GM12875 (cell line): Measurements from ENCODE around the gene RNF224.

Experiments
- H3K4me3 ChIP-seq: one replicate; pipeline ENCODE4 v1.5.1; 2011; ENCODE audit warnings: low read depth, low read length, control low read depth
- CTCF ChIP-seq: IDR thresholded peaks from 2 replicates; pipeline ENCODE4 v1.5.1; 2011; ENCODE audit warnings: low read depth, mild to moderate bottlenecking, control low read depth, inconsistent platforms, low read length, moderate library complexity, borderline replicate concordance; ENCODE audit not compliant: insufficient read depth

Gene RNF224

GRCh38 chr9:137188490-137189296 is 38.6 kb upstream of the RNF224 start, which contains the start of the genes ANAPC2 and SSNA1:
ANAPC2 (minus strand) TSS chr9:137188560; CDS start chr9:137188532, 28 bp downstream.
SSNA1 (plus strand) TSS chr9:137188676; CDS start chr9:137188727, 51 bp downstream.
- TF ChIP-seq CTCF, result peak; percentile 56
- H3K4me3 ChIP-seq, result peak within 1 kb of the TSS; percentile 84

- no peak for TF ChIP-seq CTCF
- H3K4me3 ChIP-seq, result peak overlapping the region; percentile 84
These were observed 37.7 kb upstream of the RNF224 start for GRCh38 chr9:137189297-137190295.

DNA sequence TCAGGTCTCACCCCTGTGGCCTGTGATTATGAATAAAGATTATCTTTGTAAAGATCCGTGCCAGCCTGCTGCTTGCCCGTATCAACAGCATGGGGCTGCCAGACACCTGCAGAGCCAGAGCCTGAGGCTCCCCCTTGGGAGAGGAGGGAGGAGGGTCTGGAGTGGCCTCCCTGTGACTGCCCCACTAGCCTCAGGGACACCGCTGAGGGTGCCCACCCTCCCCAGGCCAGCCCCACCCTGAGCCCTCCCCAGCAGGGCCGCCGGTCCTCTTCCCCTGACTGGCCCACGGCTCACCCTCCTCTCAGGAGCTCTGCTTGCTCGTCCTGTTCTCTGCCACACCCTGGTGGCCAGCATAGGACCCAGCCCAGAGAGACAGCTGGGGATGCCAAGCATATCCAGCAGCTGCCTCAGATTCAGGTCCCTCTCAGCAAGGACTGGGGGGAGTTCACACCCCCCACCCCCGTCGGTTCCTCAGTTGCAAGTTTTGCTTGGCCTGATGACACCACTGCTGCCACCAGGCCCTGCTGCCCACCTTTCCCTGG is 36.9 kb upstream of the RNF224 start:
- no peak overlapping the region for H3K4me3 ChIP-seq
- TF ChIP-seq CTCF, result no peak

DNA sequence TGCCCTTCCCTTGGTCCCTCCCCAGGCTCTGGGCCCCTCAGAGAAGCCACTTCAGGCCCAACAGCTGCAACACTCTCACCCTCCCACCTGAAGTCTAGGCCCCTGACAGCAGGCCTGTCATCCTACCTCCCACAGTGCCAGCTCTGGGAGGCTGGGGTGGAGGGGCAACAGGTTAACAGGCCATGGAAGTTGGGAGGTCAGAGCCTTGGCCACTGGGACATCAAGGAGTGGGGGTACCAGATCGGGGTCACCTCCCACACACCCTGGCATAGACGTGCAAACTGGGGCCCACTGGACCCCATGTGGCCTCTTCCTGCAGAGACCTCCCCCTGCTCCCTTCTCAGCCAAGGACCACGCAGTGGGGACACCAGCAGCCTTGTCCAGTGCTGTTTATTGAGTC is 36.1 kb upstream of the RNF224 start:
- no peak overlapping the region for H3K4me3 ChIP-seq
- no peak for TF ChIP-seq CTCF

DNA sequence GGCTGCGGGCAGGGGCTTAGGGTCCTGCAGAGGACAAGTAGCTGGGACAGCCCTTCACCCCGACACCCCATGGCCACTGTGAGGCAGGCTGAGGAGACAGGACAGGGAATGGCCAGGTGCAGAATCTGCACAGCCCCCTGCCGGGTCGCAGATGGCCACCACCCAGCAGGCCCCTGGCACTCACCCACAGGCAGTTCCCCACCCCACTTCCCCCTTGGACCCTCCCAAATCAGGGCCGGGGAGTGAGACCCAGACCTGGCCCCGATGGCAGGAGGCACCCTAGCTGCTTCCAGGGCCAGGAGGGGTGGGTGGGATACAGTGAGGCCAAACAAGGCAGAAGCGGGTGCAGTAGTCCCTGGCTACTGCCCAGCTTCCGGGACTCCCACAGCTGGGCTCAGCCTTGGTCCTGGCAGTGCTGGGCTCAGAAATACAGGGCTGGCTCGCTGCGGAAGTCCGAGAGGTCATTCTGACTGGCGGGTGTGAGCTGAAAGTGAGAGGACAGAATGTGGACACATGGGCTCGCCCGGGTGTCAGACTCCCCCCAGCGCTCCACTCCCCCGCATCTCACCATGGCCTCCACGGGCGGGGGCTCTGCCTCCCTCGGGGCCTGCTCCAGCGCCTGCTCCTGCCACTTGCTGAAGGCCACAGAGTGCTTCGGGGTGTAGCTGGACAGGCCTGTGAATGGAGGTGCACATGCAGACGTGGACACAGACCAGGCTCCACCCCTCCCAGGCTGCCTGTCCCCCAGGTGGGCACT is 35.4 kb upstream of the RNF224 start:
- H3K4me3 ChIP-seq, result no peak overlapping the region
- no peak for TF ChIP-seq CTCF

DNA sequence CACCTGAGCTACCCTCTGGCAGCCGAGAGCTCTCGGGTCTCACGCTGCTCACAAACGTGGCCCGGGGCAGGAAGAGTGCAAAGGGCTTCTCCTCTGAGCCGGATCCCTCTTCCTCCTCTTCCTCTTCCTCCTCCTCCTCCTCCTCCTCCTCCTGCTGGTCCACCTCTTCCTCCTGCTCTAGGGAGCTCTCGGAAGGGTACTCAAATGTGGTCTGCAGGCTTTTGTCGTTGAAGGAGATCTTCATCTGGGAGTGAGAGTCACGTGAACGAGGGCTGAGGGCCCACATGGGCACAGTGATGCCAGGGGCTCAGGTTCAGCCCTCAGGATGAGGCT is 34.9 kb upstream of the RNF224 start:
- TF ChIP-seq CTCF, result no peak
- H3K4me3 ChIP-seq, result no peak overlapping the region
